IMR-90 (cell line): ENCODE results near the gene PTCSC3. TPM values are rescaled to one million over a fixed set of nuclear protein-coding genes. Genes with fewer than 3 reads are reported as not detected.

ENCODE experiments used
- ATAC-seq: fragments of 200-7000 bp; cut with Tn5 transposase; 2 replicates; pipeline ENCODE4 v1.9.1; 2020; ENCODE audit warnings: low read depth, mild to moderate bottlenecking, moderate library complexity
- BruUV-seq: library from RNA; stranded (reverse); fragments of 400-500 nt; replicated peaks from 2 replicates; lab custom pipeline; 2021; lab: Mats Ljungman, UMichigan
- CTCF ChIA-PET: fragments of 300-600 bp; formaldehyde crosslinking; extraction: SDS; loops from one replicate; lab custom pipeline; 2021; ENCODE audit warnings: antibody characterized with exemption; lab: Yijun Ruan, JAX
- POLR2A ChIA-PET: fragments of 300-600 bp; sonication (Branson Sonifier 250); formaldehyde crosslinking; loops from one replicate; lab custom pipeline; 2022; ENCODE audit warnings: antibody characterized with exemption; ENCODE audit not compliant: unreplicated experiment; lab: Charles Lee
- DNase-seq: peaks from one replicate; pipeline ENCODE4 v3.0.0; 2013
- H2AFZ ChIP-seq: replicated peaks from 2 replicates; pipeline ENCODE3; 2013; ENCODE audit warnings: low read length, mild to moderate bottlenecking; ENCODE audit not compliant: poor library complexity
- H2AK5ac ChIP-seq: 2 replicates; pipeline ENCODE4 v1.6.1; 2013; ENCODE audit warnings: low read depth, low read length, inconsistent platforms
- H2AK9ac ChIP-seq: replicated peaks from 2 replicates; pipeline ENCODE3; 2013; ENCODE audit warnings: mild to moderate bottlenecking, low read depth, low read length, moderate library complexity; ENCODE audit not compliant: poor library complexity
- H2BK120ac ChIP-seq: 2 replicates; pipeline ENCODE4 v1.6.1; 2013; ENCODE audit warnings: low read depth, low read length, inconsistent platforms
- H2BK15ac ChIP-seq: 3 replicates; pipeline ENCODE4 v1.6.1; 2013; ENCODE audit warnings: low read depth, low read length, inconsistent platforms
- H2BK20ac ChIP-seq: 2 replicates; pipeline ENCODE4 v1.6.1; 2013; ENCODE audit warnings: low read depth, mild to moderate bottlenecking, inconsistent platforms, low read length, moderate library complexity
- H2BK5ac ChIP-seq: 2 replicates; pipeline ENCODE4 v1.6.1; 2013; ENCODE audit warnings: mild to moderate bottlenecking, low read depth, low read length, inconsistent platforms; ENCODE audit not compliant: poor library complexity, severe bottlenecking
- H3K14ac ChIP-seq: replicated peaks from 2 replicates; pipeline ENCODE4 v1.6.1; 2013; ENCODE audit warnings: low read depth, low read length, inconsistent platforms
- H3K18ac ChIP-seq: 2 replicates; pipeline ENCODE4 v1.6.1; 2013; ENCODE audit warnings: low read depth, low read length, control low read depth
- H3K23ac ChIP-seq: 2 replicates; pipeline ENCODE4 v1.6.1; 2013; ENCODE audit warnings: low read depth, low read length, inconsistent platforms
- H3K27ac ChIP-seq: 2 replicates; pipeline ENCODE4 v1.5.1; 2013; ENCODE audit warnings: mild to moderate bottlenecking, control low read depth, low read length; ENCODE audit not compliant: insufficient read depth
- H3K27me3 ChIP-seq: 2 replicates; pipeline ENCODE4 v1.6.1; 2013; ENCODE audit warnings: low read length; ENCODE audit not compliant: control insufficient read depth, insufficient read depth
- H3K36me3 ChIP-seq: 2 replicates; pipeline ENCODE4 v1.6.1; 2013; ENCODE audit warnings: low read length, mixed read lengths; ENCODE audit not compliant: control insufficient read depth, insufficient read depth
- H3K4ac ChIP-seq: 2 replicates; pipeline ENCODE4 v1.6.1; 2013; ENCODE audit warnings: low read depth, low read length, inconsistent platforms
- H3K4me1 ChIP-seq: 2 replicates; pipeline ENCODE4 v1.6.1; 2013; ENCODE audit warnings: low read length, mixed read lengths; ENCODE audit not compliant: control insufficient read depth, insufficient read depth
- H3K4me2 ChIP-seq: 2 replicates; pipeline ENCODE4 v1.6.1; 2013; ENCODE audit warnings: low read depth, mild to moderate bottlenecking, control low read depth, low read length, moderate library complexity
- H3K4me3 ChIP-seq: 2 replicates; pipeline ENCODE4 v1.5.1; 2013; ENCODE audit warnings: low read depth, mild to moderate bottlenecking, control low read depth, low read length, moderate library complexity; ENCODE audit not compliant: insufficient read depth
- H3K56ac ChIP-seq: 2 replicates; pipeline ENCODE4 v1.6.1; 2013; ENCODE audit warnings: low read length, inconsistent platforms; ENCODE audit not compliant: insufficient read depth; ENCODE audit errors: extremely low read depth
- H3K79me1 ChIP-seq, 2 experiments: 2 replicates each; pipeline ENCODE4 v1.6.1; 2013; ENCODE audit warnings: low read length in 2 of 2, inconsistent platforms in 1 of 2, low read depth in 1 of 2
- H3K9ac ChIP-seq: 2 replicates; pipeline ENCODE4 v1.6.1; 2013; ENCODE audit warnings: low read depth, low read length, control low read depth
- H3K9me1 ChIP-seq: 2 replicates; pipeline ENCODE4 v1.6.1; 2013; ENCODE audit warnings: low read length, inconsistent platforms; ENCODE audit not compliant: insufficient read depth
- H3K9me3 ChIP-seq: 2 replicates; pipeline ENCODE4 v1.6.1; 2013; ENCODE audit warnings: low read length; ENCODE audit not compliant: control insufficient read depth, insufficient read depth
- H4K20me1 ChIP-seq: 2 replicates; pipeline ENCODE4 v1.6.1; 2013; ENCODE audit warnings: low read length, inconsistent platforms; ENCODE audit not compliant: insufficient read depth
- H4K5ac ChIP-seq: 2 replicates; pipeline ENCODE4 v1.6.1; 2013; ENCODE audit warnings: mild to moderate bottlenecking, low read depth, low read length, control low read depth
- H4K8ac ChIP-seq, 2 experiments: 2 replicates each; pipeline ENCODE4 v1.6.1; 2013; ENCODE audit warnings: low read depth in 2 of 2, low read length in 2 of 2, control low read depth in 1 of 2, inconsistent platforms in 1 of 2
- H4K91ac ChIP-seq: 2 replicates; pipeline ENCODE4 v1.6.1; 2013; ENCODE audit warnings: low read depth, low read length, inconsistent platforms; ENCODE audit not compliant: insufficient read depth
- BHLHE40 ChIP-seq: fragments of 150-350 bp; IDR thresholded peaks from 2 replicates; pipeline ENCODE4 v1.6.1; 2016; ENCODE audit warnings: mild to moderate bottlenecking, low read depth, low read length
- CEBPB ChIP-seq: IDR thresholded peaks from 2 replicates; pipeline ENCODE4 v1.6.1; 2012; ENCODE audit warnings: low read depth, low read length, improper control_type of control experiment
- CHD1 ChIP-seq: IDR thresholded peaks from 2 replicates; pipeline ENCODE4 v1.6.1; 2012; ENCODE audit warnings: low read depth, low read length, improper control_type of control experiment
- FOS ChIP-seq: fragments of 150-350 bp; IDR thresholded peaks from 2 replicates; pipeline ENCODE4 v1.6.1; 2016; ENCODE audit warnings: low read depth, low read length
- MAFK ChIP-seq: IDR thresholded peaks from 2 replicates; pipeline ENCODE4 v1.6.1; 2012; ENCODE audit warnings: low read depth, low read length, improper control_type of control experiment
- MAZ ChIP-seq: IDR thresholded peaks from 2 replicates; pipeline ENCODE4 v1.6.1; 2012; ENCODE audit warnings: low read depth, mild to moderate bottlenecking, low read length, improper control_type of control experiment, moderate library complexity, borderline replicate concordance
- MXI1 ChIP-seq: IDR thresholded peaks from 2 replicates; pipeline ENCODE4 v1.6.1; 2012; ENCODE audit warnings: low read depth, mild to moderate bottlenecking, low read length, moderate library complexity, borderline replicate concordance
- NFE2L2 ChIP-seq: fragments of 150-350 bp; IDR thresholded peaks from 2 replicates; pipeline ENCODE4 v1.6.1; 2016; ENCODE audit warnings: low read depth, mild to moderate bottlenecking, low read length
- POLR2A ChIP-seq: IDR thresholded peaks from 2 replicates; pipeline ENCODE4 v1.6.1; 2012; ENCODE audit warnings: mild to moderate bottlenecking, low read depth, low read length
- RAD21 ChIP-seq: IDR thresholded peaks from 2 replicates; pipeline ENCODE4 v1.6.1; 2012; ENCODE audit warnings: low read length, improper control_type of control experiment
- RCOR1 ChIP-seq: IDR thresholded peaks from 2 replicates; pipeline ENCODE4 v1.6.1; 2012; ENCODE audit warnings: mild to moderate bottlenecking, low read length, improper control_type of control experiment; ENCODE audit not compliant: insufficient replicate concordance
- RFX5 ChIP-seq: IDR thresholded peaks from 2 replicates; pipeline ENCODE4 v1.8.0; 2012; ENCODE audit warnings: low read depth, mild to moderate bottlenecking, low read length, moderate library complexity
- SMC3 ChIP-seq: fragments of 150-350 bp; IDR thresholded peaks from 2 replicates; pipeline ENCODE4 v1.6.1; 2016; ENCODE audit warnings: low read depth, mild to moderate bottlenecking, antibody characterized with exemption, low read length, moderate library complexity
- WGBS, 2 experiments: methylation state at CpG; one replicate each; pipeline versions ENCODE4 v1.1.5 to v1.1.7; 2013; ENCODE audit warnings: missing lambda C conversion rate in 2 of 2; ENCODE audit not compliant: insufficient read length in 1 of 2; ENCODE audit errors: extremely low coverage in 2 of 2; 5-methylcytosine and 5-hydroxymethylcytosine counted together
- dilution Hi-C: fragments of 300-500 bp; cut with HindIII; formaldehyde crosslinking; loops from one replicate; pipeline ENCODE4 v1.14.3; 2018; ENCODE audit warnings: low sequenced_read_pairs; ENCODE audit not compliant: unreplicated experiment
- in situ Hi-C: fragments of 300-500 bp; cut with MboI; formaldehyde crosslinking; loops from 3 replicates; pipeline ENCODE4 v1.14.3; 2019; ENCODE audit warnings: low sequenced_read_pairs, inconsistent platforms, mixed read lengths
- intact Hi-C: fragments of 100-400 bp; cut with micrococcal nuclease; formaldehyde crosslinking; loops from 2 replicates; pipeline ENCODE4 v1.10.0; 2022
- polyA plus RNA-seq, 3 experiments: library from polyadenylated mRNA; depleted of rRNA; stranded (reverse); fragments of >200 nt; gene quantifications; 2 replicates each; pipeline ENCODE4 v1.2.3, GENCODE V29; 2012; ENCODE audit warnings: low replicate concordance in 1 of 3
- total RNA-seq: library from RNA; depleted of rRNA; stranded (reverse); fragments of >200 nt; gene quantifications from 2 replicates; pipeline ENCODE4 v1.2.3, GENCODE V29; 2012
- TF ChIP-seq, protein P1 (sequence below): fragments of 150-350 bp; IDR thresholded peaks from 2 replicates; pipeline ENCODE4 v1.6.1; 2017; ENCODE audit warnings: mild to moderate bottlenecking, antibody characterized with exemption, low read length, low read depth
- TF ChIP-seq, protein P2 (sequence below): conservative IDR thresholded peaks from 2 replicates; pipeline ENCODE4 v1.5.1; 2012; ENCODE audit warnings: mild to moderate bottlenecking, low read depth, low read length, improper control_type of control experiment
- TF ChIP-seq, protein P3 (sequence below): fragments of 150-350 bp; IDR thresholded peaks from 2 replicates; pipeline ENCODE4 v1.6.1; 2016; ENCODE audit warnings: low read depth, mild to moderate bottlenecking, low read length, moderate library complexity, borderline replicate concordance

Gene PTCSC3
- total and polyA plus RNA-seq, 2 of the 4 experiments (the other 2 are of a cell fraction), result not detected

DNA sequence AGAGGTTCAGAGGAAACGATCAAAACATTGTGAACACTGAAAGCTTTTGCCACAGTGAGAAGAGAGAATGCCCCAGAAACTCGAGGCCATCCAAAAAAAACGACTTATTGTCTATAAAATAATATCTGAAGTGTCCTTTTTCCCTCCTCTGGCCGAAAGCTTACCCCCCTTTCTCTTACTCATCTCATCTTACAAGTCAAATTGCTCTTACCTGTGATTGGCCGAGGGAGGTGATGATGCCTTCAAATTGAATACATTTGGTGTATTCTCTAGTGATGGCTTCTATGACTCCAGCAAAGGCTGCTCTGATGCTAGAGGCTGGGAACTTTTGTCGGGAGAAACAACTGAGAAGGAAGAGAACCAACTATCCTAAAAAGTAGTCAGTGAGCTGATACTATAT lies 90.7 kb downstream of the PTCSC3 start:
- H2BK15ac ChIP-seq, result no peak overlapping the region; the same call in 2 of the 3 replicates
- H3K9ac ChIP-seq, result no peak overlapping the region
- dilution Hi-C loops (no loop called here), in situ Hi-C loops (no loop called here), intact Hi-C loops (no loop called here)
- ATAC-seq, result no peak
- H3K56ac ChIP-seq, result no peak overlapping the region
- POLR2A ChIA-PET, result no interaction called here
- H2AK5ac ChIP-seq, result no peak overlapping the region
- H3K27me3 ChIP-seq, result no peaks in the 10 kb centered on the region; the same call in 1 of the 2 replicates
- H3K4me3 ChIP-seq, result no peak overlapping the region
- no peaks in the 10 kb centered on the region; the same call in 1 of the 2 replicates for H3K4me1 ChIP-seq
- no peak overlapping the region for H4K8ac ChIP-seq
- H3K18ac ChIP-seq, result no peak overlapping the region
- no peak overlapping the region for H4K5ac ChIP-seq
- CTCF ChIA-PET, result no interaction called here
- H2AK9ac ChIP-seq, result no peak overlapping the region
- no peak overlapping the region for H2BK120ac ChIP-seq
- no peak for DNase-seq
- H3K36me3 ChIP-seq, result no peaks in the 10 kb centered on the region
- H3K9me3 ChIP-seq, result no peaks in the 10 kb centered on the region
- no peak overlapping the region for H3K4ac ChIP-seq
- TF ChIP-seq MAZ, result no peak
- TF ChIP-seq BHLHE40, result no peak
- TF ChIP-seq, protein P1, sequence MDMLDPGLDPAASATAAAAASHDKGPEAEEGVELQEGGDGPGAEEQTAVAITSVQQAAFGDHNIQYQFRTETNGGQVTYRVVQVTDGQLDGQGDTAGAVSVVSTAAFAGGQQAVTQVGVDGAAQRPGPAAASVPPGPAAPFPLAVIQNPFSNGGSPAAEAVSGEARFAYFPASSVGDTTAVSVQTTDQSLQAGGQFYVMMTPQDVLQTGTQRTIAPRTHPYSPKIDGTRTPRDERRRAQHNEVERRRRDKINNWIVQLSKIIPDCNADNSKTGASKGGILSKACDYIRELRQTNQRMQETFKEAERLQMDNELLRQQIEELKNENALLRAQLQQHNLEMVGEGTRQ, result no peak
- no peak for TF ChIP-seq MXI1
- no peak for TF ChIP-seq FOS
- TF ChIP-seq, protein P2, sequence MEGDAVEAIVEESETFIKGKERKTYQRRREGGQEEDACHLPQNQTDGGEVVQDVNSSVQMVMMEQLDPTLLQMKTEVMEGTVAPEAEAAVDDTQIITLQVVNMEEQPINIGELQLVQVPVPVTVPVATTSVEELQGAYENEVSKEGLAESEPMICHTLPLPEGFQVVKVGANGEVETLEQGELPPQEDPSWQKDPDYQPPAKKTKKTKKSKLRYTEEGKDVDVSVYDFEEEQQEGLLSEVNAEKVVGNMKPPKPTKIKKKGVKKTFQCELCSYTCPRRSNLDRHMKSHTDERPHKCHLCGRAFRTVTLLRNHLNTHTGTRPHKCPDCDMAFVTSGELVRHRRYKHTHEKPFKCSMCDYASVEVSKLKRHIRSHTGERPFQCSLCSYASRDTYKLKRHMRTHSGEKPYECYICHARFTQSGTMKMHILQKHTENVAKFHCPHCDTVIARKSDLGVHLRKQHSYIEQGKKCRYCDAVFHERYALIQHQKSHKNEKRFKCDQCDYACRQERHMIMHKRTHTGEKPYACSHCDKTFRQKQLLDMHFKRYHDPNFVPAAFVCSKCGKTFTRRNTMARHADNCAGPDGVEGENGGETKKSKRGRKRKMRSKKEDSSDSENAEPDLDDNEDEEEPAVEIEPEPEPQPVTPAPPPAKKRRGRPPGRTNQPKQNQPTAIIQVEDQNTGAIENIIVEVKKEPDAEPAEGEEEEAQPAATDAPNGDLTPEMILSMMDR, result no peak
- TF ChIP-seq RFX5, result no peak
- TF ChIP-seq, protein P3, sequence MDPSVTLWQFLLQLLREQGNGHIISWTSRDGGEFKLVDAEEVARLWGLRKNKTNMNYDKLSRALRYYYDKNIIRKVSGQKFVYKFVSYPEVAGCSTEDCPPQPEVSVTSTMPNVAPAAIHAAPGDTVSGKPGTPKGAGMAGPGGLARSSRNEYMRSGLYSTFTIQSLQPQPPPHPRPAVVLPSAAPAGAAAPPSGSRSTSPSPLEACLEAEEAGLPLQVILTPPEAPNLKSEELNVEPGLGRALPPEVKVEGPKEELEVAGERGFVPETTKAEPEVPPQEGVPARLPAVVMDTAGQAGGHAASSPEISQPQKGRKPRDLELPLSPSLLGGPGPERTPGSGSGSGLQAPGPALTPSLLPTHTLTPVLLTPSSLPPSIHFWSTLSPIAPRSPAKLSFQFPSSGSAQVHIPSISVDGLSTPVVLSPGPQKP, result no peak
- no peak for TF ChIP-seq SMC3
- no peak for TF ChIP-seq MAFK
- TF ChIP-seq POLR2A, result no peak
- no peak for TF ChIP-seq RCOR1
- TF ChIP-seq NFE2L2, result no peak
- TF ChIP-seq CEBPB, result no peak
- no peak for TF ChIP-seq RAD21
- TF ChIP-seq CHD1, result no peak
- H3K27ac ChIP-seq, result no peak overlapping the region
- no peak overlapping the region; the same call in 1 of the 2 replicates for H2BK20ac ChIP-seq
- H2AFZ ChIP-seq, result no peak overlapping the region
- BruUV-seq, result no TSS peak
- no peaks in the 10 kb centered on the region; the same call in 1 of the 2 replicates for H3K9me1 ChIP-seq
- no peak overlapping the region for H2BK5ac ChIP-seq
- H4K91ac ChIP-seq, result no peak overlapping the region
- H3K23ac ChIP-seq, result no peak overlapping the region; the same call in 1 of the 2 replicates
- no peaks in the 10 kb centered on the region for H4K20me1 ChIP-seq
- H3K4me2 ChIP-seq, result peak overlapping the region; percentile 46; the same call in 1 of the 2 replicates
- H3K79me1 ChIP-seq, result no peaks in the 10 kb centered on the region
- WGBS, 2 experiments, result no CpG with 5 or more reads among the region's 6 CpGs
- H3K14ac ChIP-seq, result no peak overlapping the region
